Esophagus muscularis mucosa (tissue), 4 donors: ENCODE data around the gene UMODL1.

Source experiments
- EP300 ChIP-seq: sonication (generic); formaldehyde crosslinking; IDR thresholded peaks from one replicate; pipeline ENCODE4 v1.6.1; 2017; ENCODE audit warnings: antibody characterized with exemption
- POLR2A ChIP-seq: fragments of 450-650 bp; IDR thresholded peaks from one replicate; pipeline ENCODE4 v1.6.1; 2017; ENCODE audit warnings: antibody characterized with exemption, moderate library complexity, mild to moderate bottlenecking, low read depth
- POLR2AphosphoS5 ChIP-seq, 2 donors: sonication (generic); formaldehyde crosslinking; IDR thresholded peaks; one replicate each; pipeline ENCODE4 v1.6.1; 2017; ENCODE audit warnings: antibody characterized with exemption in 2 of 2
- TF ChIP-seq, protein P1 (sequence below), 3 experiments: fragments of 200-600 bp in 2 of 3; fragments of 450-650 bp in 1 of 3; sonication (generic) in 2 of 3; IDR thresholded peaks; one replicate each; pipeline ENCODE4 v1.5.1; 2017 to 2019; ENCODE audit warnings: antibody characterized with exemption in 3 of 3, mild to moderate bottlenecking in 2 of 3, moderate library complexity in 1 of 3

DNA sequence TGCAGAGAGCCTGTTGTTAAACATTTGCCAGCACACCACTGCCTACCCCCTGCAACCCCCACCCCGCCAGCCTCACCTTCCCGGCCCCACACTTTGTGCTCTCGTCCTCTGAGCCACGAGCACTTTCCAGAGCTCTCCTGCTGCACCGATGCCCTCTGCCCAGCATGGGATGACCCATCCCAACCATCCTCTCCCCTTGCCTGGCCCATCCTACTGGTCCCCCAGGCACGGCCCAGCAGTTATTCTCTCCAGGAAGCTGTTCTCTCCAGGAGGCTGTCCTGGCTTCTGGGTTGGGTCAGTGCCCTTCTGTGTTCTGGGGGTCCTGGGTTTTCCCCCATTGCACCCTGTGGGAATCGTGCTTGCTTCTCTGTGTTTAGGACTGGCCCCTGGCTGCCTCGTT is 87.7 kb downstream of the UMODL1 start:
- no peak for TF ChIP-seq POLR2A
- no peak for TF ChIP-seq EP300
- TF ChIP-seq, protein P1, sequence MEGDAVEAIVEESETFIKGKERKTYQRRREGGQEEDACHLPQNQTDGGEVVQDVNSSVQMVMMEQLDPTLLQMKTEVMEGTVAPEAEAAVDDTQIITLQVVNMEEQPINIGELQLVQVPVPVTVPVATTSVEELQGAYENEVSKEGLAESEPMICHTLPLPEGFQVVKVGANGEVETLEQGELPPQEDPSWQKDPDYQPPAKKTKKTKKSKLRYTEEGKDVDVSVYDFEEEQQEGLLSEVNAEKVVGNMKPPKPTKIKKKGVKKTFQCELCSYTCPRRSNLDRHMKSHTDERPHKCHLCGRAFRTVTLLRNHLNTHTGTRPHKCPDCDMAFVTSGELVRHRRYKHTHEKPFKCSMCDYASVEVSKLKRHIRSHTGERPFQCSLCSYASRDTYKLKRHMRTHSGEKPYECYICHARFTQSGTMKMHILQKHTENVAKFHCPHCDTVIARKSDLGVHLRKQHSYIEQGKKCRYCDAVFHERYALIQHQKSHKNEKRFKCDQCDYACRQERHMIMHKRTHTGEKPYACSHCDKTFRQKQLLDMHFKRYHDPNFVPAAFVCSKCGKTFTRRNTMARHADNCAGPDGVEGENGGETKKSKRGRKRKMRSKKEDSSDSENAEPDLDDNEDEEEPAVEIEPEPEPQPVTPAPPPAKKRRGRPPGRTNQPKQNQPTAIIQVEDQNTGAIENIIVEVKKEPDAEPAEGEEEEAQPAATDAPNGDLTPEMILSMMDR (IDR thresholded peaks at IDR 0.05), result no peak
- TF ChIP-seq POLR2AphosphoS5 (IDR thresholded peaks at IDR 0.05), result no peak
